ENCODE results near the gene TCF7L1.

- TF ChIP-seq CTCF (conservative IDR thresholded peaks at IDR 0.05; ENCODE audit: low read length) (no peak), EZH2phosphoT487 (IDR thresholded peaks at IDR 0.05; ENCODE audit: borderline replicate concordance, low read depth, low read length) (no peak)
Observed at GRCh38 chr2:85110991-85111560, 22.1 kb upstream of the TCF7L1 start.

Measured in OCI-LY7 (cell line).